Measurements from ENCODE around the gene LMO7.

The LMO7 gene

GRCh38 chr13:75643182-75643581 lies 7.1 kb downstream of the LMO7 start:
- no peak for TF ChIP-seq CTCF (IDR thresholded peaks at IDR 0.05; ENCODE audit: low read length, missing control alignments)
- no peak for DNase-seq (ENCODE audit: low read depth)

DNA sequence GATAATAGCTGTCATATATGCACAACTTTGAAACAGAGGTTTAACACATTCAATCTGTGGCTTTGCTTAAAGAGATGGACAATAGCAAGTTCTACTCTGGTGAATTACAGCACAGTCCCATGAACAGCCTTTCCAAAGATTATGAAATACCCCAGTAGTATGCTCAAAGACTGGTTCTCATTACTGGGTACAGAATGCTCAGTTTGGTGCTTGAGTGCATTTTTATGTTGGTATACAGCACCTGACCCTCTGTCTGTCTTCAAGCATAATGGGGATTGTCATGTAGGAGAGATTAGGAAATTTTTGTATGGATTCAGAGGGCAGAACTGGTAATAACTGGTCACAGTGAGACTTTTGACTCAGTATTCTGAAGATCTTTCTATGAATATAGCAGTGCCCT lies 7.6 kb downstream of the LMO7 start:
- no peak for TF ChIP-seq CTCF (IDR thresholded peaks at IDR 0.05; ENCODE audit: low read length, missing control alignments)
- H3K4me3 ChIP-seq (replicated peaks; ENCODE audit: low read depth, low read length): no peak overlapping the region
- no peak for DNase-seq (ENCODE audit: low read depth)

More at GRCh38 chr13:75643182-75643581, 7.1 kb downstream of the LMO7 start:
- no peak overlapping the region for H3K4me3 ChIP-seq (replicated peaks; ENCODE audit: low read depth, low read length)

DNA sequence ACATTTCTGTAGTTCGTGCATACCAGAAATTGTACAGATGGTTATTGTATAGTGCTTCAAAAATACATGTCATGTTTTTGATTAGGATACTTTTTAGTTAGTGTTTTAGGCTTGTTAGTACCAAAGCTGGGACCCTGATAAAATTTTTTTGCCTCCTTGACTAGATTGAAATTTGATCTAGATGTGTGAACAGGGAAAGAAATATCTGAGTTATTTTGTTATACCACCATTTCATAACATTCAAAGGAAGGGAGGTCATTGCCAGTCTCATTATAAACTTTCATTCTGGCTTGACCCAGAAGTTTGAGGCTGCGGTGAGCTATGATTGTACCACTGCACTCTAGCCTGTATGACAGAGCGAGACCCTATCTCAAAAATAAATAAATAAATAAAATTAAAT lies 9.0 kb downstream of the LMO7 start:
- no peak overlapping the region for H3K4me3 ChIP-seq (replicated peaks; ENCODE audit: low read depth, low read length)
- TF ChIP-seq CTCF (IDR thresholded peaks at IDR 0.05; ENCODE audit: low read length, missing control alignments): no peak
- no peak for DNase-seq (ENCODE audit: low read depth)

- no peak overlapping the region for H3K4me3 ChIP-seq (replicated peaks; ENCODE audit: low read depth, low read length)
- DNase-seq (ENCODE audit: low read depth): no peak
- no peak for TF ChIP-seq CTCF (IDR thresholded peaks at IDR 0.05; ENCODE audit: low read length, missing control alignments)
Measured at GRCh38 chr13:75647126-75647784, 11.1 kb downstream of the LMO7 start.

DNA sequence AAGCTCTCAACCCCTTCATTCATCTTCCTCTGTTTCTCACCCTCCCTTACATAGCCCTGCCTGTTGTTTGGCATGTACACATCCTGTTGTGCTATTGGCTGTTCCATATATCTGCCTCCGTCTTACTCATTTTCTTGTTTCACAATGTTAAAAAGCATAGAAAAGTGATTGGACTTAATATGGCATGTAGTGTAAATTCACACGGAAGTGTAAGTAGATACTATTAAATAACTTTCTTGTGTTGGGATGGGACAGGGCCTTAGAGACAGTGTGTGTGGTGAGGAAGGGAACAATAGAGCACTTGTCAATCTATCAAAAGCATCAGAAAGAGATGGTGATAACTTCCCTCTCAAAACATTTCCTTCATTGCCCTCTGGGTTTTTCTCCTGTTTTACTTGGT lies 12.3 kb downstream of the LMO7 start:
- no peak for DNase-seq (ENCODE audit: low read depth)
- no peak overlapping the region for H3K4me3 ChIP-seq (replicated peaks; ENCODE audit: low read depth, low read length)
- no peak for TF ChIP-seq CTCF (IDR thresholded peaks at IDR 0.05; ENCODE audit: low read length, missing control alignments)

DNA sequence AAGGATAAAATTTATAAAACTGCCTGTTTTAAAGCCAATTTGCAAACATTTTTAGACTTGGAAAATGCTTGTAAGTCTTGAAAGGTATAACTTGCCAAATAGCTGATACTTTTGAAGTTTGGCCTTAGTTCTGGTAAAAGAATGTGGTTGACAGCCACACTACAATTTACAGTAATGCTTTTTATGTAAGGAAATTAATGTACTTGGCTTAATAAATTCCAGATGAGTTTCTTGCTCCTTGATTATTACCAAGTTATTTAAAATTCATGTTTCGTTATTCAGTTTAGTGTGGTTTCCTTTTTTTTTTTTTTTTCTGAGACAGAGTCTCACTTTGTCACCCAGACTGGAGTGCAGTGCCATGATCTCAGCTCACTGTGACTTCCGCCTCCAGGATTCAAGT lies 14.9 kb downstream of the LMO7 start:
- no peak overlapping the region for H3K4me3 ChIP-seq (replicated peaks; ENCODE audit: low read depth, low read length)
- TF ChIP-seq CTCF (IDR thresholded peaks at IDR 0.05; ENCODE audit: low read length, missing control alignments): no peak
- no peak for DNase-seq (ENCODE audit: low read depth)

DNA sequence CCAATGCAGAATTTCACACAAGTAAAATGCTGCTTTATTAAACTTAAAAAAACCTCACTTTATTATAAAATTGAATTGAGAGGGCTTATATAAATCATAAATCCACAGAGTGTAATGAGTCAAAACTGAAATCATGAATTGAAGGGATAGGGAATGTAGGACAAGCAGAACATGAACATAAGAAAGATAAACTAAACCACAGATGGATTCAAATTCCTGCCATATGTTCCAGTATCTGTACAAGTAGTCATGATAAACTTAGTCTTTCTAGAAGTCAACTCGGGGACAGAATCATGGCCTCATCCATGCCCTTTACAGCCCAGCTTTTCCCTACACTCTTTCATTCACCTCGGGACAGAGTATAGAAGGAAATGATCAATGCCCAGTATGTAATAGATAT lies 16.6 kb downstream of the LMO7 start:
- no peak overlapping the region for H3K4me3 ChIP-seq (replicated peaks; ENCODE audit: low read depth, low read length)
- TF ChIP-seq CTCF (IDR thresholded peaks at IDR 0.05; ENCODE audit: low read length, missing control alignments): no peak
- DNase-seq (ENCODE audit: low read depth): no peak
